WTC11 (cell line): ENCODE data around the gene TMEM234. TPM values are rescaled to one million over a fixed set of nuclear protein-coding genes. Genes with fewer than 3 reads are reported as not detected.

Experiments used
- ATAC-seq: fragments of 200-7000 bp; cut with Tn5 transposase; 2 replicates; pipeline ENCODE4 v1.10.0; 2021; ENCODE audit warnings: mild to moderate bottlenecking, moderate library complexity
- CTCF ChIA-PET: fragments of 300-600 bp; sonication (Branson Sonifier 250); formaldehyde crosslinking; loops from one replicate; lab custom pipeline; 2021; ENCODE audit warnings: antibody characterized with exemption; lab: Charles Lee
- POLR2A ChIA-PET: fragments of 350-600 bp; sonication (Branson Sonifier 250); formaldehyde crosslinking; loops from one replicate; lab custom pipeline; 2021; ENCODE audit warnings: antibody characterized with exemption; lab: Charles Lee
- DNase-seq: peaks from one replicate; pipeline ENCODE4 v3.0.0; 2021; ENCODE audit warnings: low spot score
- H3K27ac Mint-ChIP-seq: 2 replicates; pipeline ENCODE4 v1.8.0; 2021; ENCODE audit warnings: mixed read lengths
- H3K27me3 Mint-ChIP-seq: 2 replicates; pipeline ENCODE4 v1.8.0; 2021; ENCODE audit warnings: low read depth, mild to moderate bottlenecking, moderate library complexity, mixed read lengths
- H3K36me3 Mint-ChIP-seq: 2 replicates; pipeline ENCODE4 v1.8.0; 2021; ENCODE audit warnings: mixed read lengths
- H3K4me1 Mint-ChIP-seq: 2 replicates; pipeline ENCODE4 v1.8.0; 2022; ENCODE audit warnings: mixed read lengths
- H3K4me3 Mint-ChIP-seq: 2 replicates; pipeline ENCODE4 v1.8.0; 2021; ENCODE audit warnings: mild to moderate bottlenecking, moderate library complexity, mixed read lengths
- H3K9me3 Mint-ChIP-seq: 2 replicates; pipeline ENCODE4 v1.8.0; 2021; ENCODE audit warnings: mixed read lengths
- ATF1 ChIP-seq: sonication (generic); formaldehyde crosslinking; IDR thresholded peaks from 2 replicates; pipeline ENCODE4 v1.8.1; 2023; ENCODE audit warnings: mild to moderate bottlenecking, moderate library complexity, missing genetic modification reagents
- ESRRA ChIP-seq: sonication (generic); formaldehyde crosslinking; IDR thresholded peaks from 2 replicates; pipeline ENCODE4 v1.8.1; 2022; ENCODE audit warnings: mild to moderate bottlenecking, missing genetic modification reagents, borderline replicate concordance
- FOXK1 ChIP-seq: sonication (generic); formaldehyde crosslinking; IDR thresholded peaks from 2 replicates; pipeline ENCODE4 v1.8.0; 2022; ENCODE audit warnings: mild to moderate bottlenecking, moderate library complexity, missing genetic modification reagents
- FOXP4 ChIP-seq: sonication (generic); formaldehyde crosslinking; IDR thresholded peaks from 2 replicates; pipeline ENCODE4 v1.8.0; 2022; ENCODE audit warnings: mild to moderate bottlenecking, missing genetic modification reagents
- GABPB1 ChIP-seq: sonication (generic); formaldehyde crosslinking; IDR thresholded peaks from 2 replicates; pipeline ENCODE4 v1.8.1; 2023; ENCODE audit warnings: mild to moderate bottlenecking, missing genetic modification reagents
- GTF2I ChIP-seq: fragments of 250-450 bp; sonication (Bioruptor Pico); conservative IDR thresholded peaks from 2 replicates; pipeline ENCODE4 v1.4.0; 2021; ENCODE audit warnings: mild to moderate bottlenecking
- IRF1 ChIP-seq: sonication (generic); formaldehyde crosslinking; IDR thresholded peaks from 2 replicates; pipeline ENCODE4 v1.8.0; 2023; ENCODE audit warnings: missing genetic modification reagents
- IRF2 ChIP-seq: sonication (generic); formaldehyde crosslinking; IDR thresholded peaks from 2 replicates; pipeline ENCODE4 v1.8.0; 2022; ENCODE audit warnings: low read depth, missing genetic modification reagents, borderline replicate concordance
- MYBL2 ChIP-seq: sonication (generic); formaldehyde crosslinking; IDR thresholded peaks from 2 replicates; pipeline ENCODE4 v1.8.1; 2023; ENCODE audit warnings: mild to moderate bottlenecking, moderate library complexity, missing genetic modification reagents
- PRRX2 ChIP-seq: fragments of 250-450 bp; sonication (Bioruptor Pico); IDR thresholded peaks from 2 replicates; pipeline ENCODE4 v1.8.0; 2021; ENCODE audit warnings: mild to moderate bottlenecking
- RORB ChIP-seq: fragments of 250-450 bp; sonication (Bioruptor Pico); IDR thresholded peaks from 2 replicates; pipeline ENCODE4 v1.9.0; 2021; ENCODE audit warnings: mild to moderate bottlenecking
- TCF7 ChIP-seq: sonication (generic); formaldehyde crosslinking; IDR thresholded peaks from 2 replicates; pipeline ENCODE4 v1.8.0; 2022; ENCODE audit warnings: mild to moderate bottlenecking, low read depth, missing genetic modification reagents, moderate library complexity
- USF1 ChIP-seq: sonication (generic); formaldehyde crosslinking; IDR thresholded peaks from 2 replicates; pipeline ENCODE4 v1.8.0; 2022; ENCODE audit warnings: mild to moderate bottlenecking, missing genetic modification reagents
- ZNF219 ChIP-seq: sonication (generic); formaldehyde crosslinking; IDR thresholded peaks from 2 replicates; pipeline ENCODE4 v1.8.0; 2023; ENCODE audit warnings: missing genetic modification reagents, mild to moderate bottlenecking, borderline replicate concordance
- ZNF423 ChIP-seq: fragments of 250-450 bp; sonication (Bioruptor Pico); IDR thresholded peaks from 2 replicates; pipeline ENCODE4 v2.1.2; 2022; ENCODE audit warnings: mild to moderate bottlenecking, moderate library complexity
- ZNF512 ChIP-seq: sonication (generic); formaldehyde crosslinking; IDR thresholded peaks from 2 replicates; pipeline ENCODE4 v1.8.1; 2022; ENCODE audit warnings: missing genetic modification reagents, borderline replicate concordance
- total RNA-seq: library from RNA; stranded (reverse); gene quantifications from 3 replicates; pipeline ENCODE4 v1.2.3, GENCODE V29; 2021

TMEM234 gene
- total RNA-seq, 1 experiment from 2014 or later, result 11.9 TPM

GRCh38 chr1:32170991-32171390 lies 51.2 kb downstream of the TMEM234 start:
- no peaks in the 10 kb centered on the region for H3K4me1 Mint-ChIP-seq
- TF ChIP-seq GTF2I (CRISPR knock-in tag) (no peak), USF1 (no peak), PRRX2 (CRISPR knock-in tag) (no peak), FOXP4 (no peak), GABPB1 (CRISPR knock-in tag) (no peak), RORB (CRISPR knock-in tag) (no peak), ESRRA (CRISPR knock-in tag) (no peak), ZNF219 (CRISPR knock-in tag) (no peak), ATF1 (CRISPR knock-in tag) (no peak), IRF2 (no peak), ZNF512 (CRISPR knock-in tag) (no peak), FOXK1 (CRISPR knock-in tag) (no peak), MYBL2 (CRISPR knock-in tag) (no peak), ZNF423 (CRISPR knock-in tag) (no peak), TCF7 (CRISPR knock-in tag) (no peak), IRF1 (CRISPR knock-in tag) (no peak)
- TF ChIP-seq, all 79 proteins: peak for 0
- ChIA-PET POLR2A (interaction anchor here (0.6 kb wide), 1 partner anchor 47 kb away, joined by 3 read pairs; no protein-coding TSS in a partner anchor), CTCF (no interaction called here)
- no peak for ATAC-seq
- Mint-ChIP-seq H3K4me3 (no peak overlapping the region), H3K9me3 (peaks cover 5% of the 10 kb centered on the region; the same call in 1 of the 2 replicates), H3K36me3 (peaks cover 51% of the 10 kb centered on the region), H3K27me3 (no peaks in the 10 kb centered on the region), H3K27ac (no peak overlapping the region)
- DNase-seq, result no peak

Other genes starting within 250 kb of the TMEM234 start
- gene KHDRBS1, start 208.5 kb downstream of the TMEM234 start, total RNA-seq, result 254 to 264 TPM (median 256 TPM) in 3 replicates
- gene TMEM39B, start 149.4 kb downstream of the TMEM234 start, total RNA-seq, result 18.8 to 25.8 TPM (median 23.8 TPM) in 3 replicates
- gene KPNA6, start 114.3 kb downstream of the TMEM234 start, total RNA-seq, result 91.2 to 104 TPM (median 94.0 TPM) in 3 replicates
- 46.3 to 49.8 TPM (median 47.2 TPM) in 3 replicates for gene TXLNA, start 42.7 kb downstream of the TMEM234 start, total RNA-seq
- 29.0 to 34.4 TPM (median 29.9 TPM) in 3 replicates for gene CCDC28B, start 21.8 kb downstream of the TMEM234 start, total RNA-seq
- gene IQCC, start 16.7 kb downstream of the TMEM234 start, total RNA-seq, result 4.6 to 5.2 TPM (median 4.8 TPM) in 3 replicates
- gene DCDC2B, start 13.3 kb downstream of the TMEM234 start, total RNA-seq, result not detected in 3 replicates
- 237 to 243 TPM (median 241 TPM) in 3 replicates for gene EIF3I, start 54 bp upstream of the TMEM234 start, total RNA-seq
- gene FAM167B, start 24.9 kb upstream of the TMEM234 start, total RNA-seq, result 5.4 to 7.4 TPM (median 7.1 TPM) in 3 replicates
- 51.0 to 60.5 TPM (median 57.0 TPM) in 3 replicates for gene LCK, start 28.9 kb upstream of the TMEM234 start, total RNA-seq
- 108 to 120 TPM (median 119 TPM) in 3 replicates for gene HDAC1, start 69.7 kb upstream of the TMEM234 start, total RNA-seq
- gene MARCKSL1, start 113.9 kb upstream of the TMEM234 start, total RNA-seq, result 442 to 450 TPM (median 443 TPM) in 3 replicates
- 6.7 to 10.4 TPM (median 9.4 TPM) in 3 replicates for gene FAM229A, start 140.1 kb upstream of the TMEM234 start, total RNA-seq
- gene TSSK3, start 140.2 kb upstream of the TMEM234 start, total RNA-seq, result 1.2 to 2.9 TPM (median 1.7 TPM) in 3 replicates
- gene BSDC1, start 172.1 kb upstream of the TMEM234 start, total RNA-seq, result 42.4 to 44.3 TPM (median 43.6 TPM) in 3 replicates
- gene ZBTB8B, start 242.7 kb upstream of the TMEM234 start, total RNA-seq, result 2.7 to 3.8 TPM (median 3.7 TPM) in 3 replicates